ENCODE results near the gene RNF2.

- TF ChIP-seq CTCF (conservative IDR thresholded peaks at IDR 0.05 in 1 of 2, IDR thresholded peaks at IDR 0.05 in 1 of 2; ENCODE audit: extremely low read depth in 1 of 2, insufficient read depth in 1 of 2, low read depth in 1 of 2, low read length in 2 of 2) (no peak), EZH2 (IDR thresholded peaks at IDR 0.05; ENCODE audit: borderline replicate concordance, low read length) (no peak)
These were observed 28.5 kb upstream of the RNF2 start for GRCh38 chr1:185016880-185017279.
